Right renal cortex interstitium (tissue), 3 donors: ENCODE results near the gene SNED1. TPM values are rescaled to one million over a fixed set of nuclear protein-coding genes. Genes with fewer than 3 reads are reported as not detected.

Experiments used
- DNase-seq, 3 donors: peaks; one replicate each; pipeline ENCODE4 v3.0.0-alpha.2; 2013; ENCODE audit warnings: low read depth in 3 of 3, low spot score in 2 of 3
- polyA plus RNA-seq, 3 donors: library from polyadenylated mRNA; unstranded; fragments of 120-200 nt; gene quantifications; one replicate each; pipeline ENCODE4 v1.2.1, GENCODE V29; 2013; ENCODE audit not compliant: insufficient read length in 3 of 3

SNED1 gene
- polyA plus RNA-seq, 3 donors: 6.2 to 7.4 (median 6.6) TPM

DNA sequence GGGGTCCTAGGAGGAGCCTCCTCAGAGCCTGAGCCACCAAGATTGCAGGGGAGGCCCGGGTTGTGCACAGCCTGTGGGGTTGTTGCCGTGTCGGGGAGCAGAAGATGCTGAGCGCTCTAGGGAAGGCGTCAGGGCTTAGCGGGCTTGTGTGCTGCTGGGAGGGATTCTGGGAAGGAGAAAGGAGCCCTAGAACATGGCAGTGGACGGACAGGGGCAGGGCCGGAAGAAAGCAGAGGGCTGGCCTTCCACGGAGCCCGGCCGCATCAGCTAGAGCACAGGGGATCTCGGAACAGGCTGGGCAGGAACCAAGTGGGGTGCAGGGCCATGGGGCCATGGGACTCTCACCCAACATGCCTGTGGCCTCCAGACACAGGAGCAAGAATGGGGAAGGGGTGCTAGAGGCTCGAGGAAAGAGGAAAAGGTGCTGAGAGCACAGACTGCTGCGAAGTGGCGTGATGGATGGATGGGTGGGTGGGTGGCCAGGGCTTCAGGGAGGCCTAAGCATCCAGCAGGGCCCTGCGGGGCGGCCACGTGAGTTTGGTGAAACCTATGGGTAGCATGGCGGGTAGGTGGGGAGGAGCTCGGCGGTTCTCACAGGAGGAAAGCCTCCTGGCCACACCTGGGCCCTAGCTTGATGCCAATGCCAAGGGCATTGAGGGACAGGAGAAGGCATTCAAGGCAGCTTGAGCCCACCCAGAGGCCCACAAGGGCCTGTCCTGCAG, 67.9 kb downstream of the SNED1 start:
- DNase-seq: no peak

DNA sequence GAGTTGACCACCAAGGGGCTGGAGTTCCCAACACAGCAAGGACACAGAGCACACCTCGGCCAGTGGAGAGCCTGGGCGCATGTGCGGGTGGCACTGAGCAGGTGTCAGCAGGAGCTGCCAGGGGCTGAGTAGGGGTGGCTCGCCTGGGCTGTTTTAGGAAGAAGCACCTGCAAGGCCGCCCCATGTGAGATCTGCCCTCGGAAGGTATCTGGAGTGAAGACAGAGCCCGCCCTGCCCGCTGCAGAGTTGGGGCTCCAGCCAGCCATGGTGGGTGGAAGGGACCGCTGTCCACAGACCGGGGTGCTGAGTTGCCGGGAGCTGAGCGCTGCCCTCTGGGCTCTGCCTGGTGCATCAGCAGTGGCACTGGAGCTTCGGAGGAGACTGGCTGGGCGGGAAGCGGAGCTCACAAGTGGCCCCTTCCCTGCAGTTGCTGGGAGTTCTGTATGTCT, 68.5 kb downstream of the SNED1 start:
- no peak for DNase-seq

DNA sequence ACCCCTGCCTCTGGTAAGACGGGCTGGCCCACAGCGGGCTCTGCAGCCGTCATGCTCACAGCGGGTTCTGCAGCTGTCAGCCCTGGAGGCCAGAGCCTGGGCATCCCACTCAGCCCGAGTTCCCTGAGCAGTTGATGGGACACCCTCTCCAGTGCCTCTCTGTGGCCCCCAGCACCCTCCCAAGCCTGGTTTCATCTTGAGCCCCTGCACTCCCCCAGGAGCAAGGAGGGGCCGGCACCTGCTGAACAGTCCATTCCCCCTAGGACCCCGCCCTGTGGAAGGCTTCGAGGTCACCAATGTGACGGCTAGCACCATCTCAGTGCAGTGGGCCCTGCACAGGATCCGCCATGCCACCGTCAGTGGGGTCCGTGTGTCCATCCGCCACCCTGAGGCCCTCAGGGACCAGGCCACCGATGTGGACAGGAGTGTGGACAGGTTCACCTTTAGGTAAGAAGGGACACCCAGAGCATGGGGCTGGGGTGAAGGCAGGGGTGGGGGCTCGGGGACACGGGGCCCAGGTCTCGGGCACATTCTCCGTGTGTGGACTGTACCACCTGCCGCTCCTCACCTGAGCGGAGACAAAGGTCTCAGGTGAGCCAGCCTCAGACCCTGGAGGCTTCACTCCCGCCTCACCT, 69.2 kb downstream of the SNED1 start:
- no peak for DNase-seq

- no peak for DNase-seq
Observed at GRCh38 chr2:241068136-241068941, 69.9 kb downstream of the SNED1 start.

DNA sequence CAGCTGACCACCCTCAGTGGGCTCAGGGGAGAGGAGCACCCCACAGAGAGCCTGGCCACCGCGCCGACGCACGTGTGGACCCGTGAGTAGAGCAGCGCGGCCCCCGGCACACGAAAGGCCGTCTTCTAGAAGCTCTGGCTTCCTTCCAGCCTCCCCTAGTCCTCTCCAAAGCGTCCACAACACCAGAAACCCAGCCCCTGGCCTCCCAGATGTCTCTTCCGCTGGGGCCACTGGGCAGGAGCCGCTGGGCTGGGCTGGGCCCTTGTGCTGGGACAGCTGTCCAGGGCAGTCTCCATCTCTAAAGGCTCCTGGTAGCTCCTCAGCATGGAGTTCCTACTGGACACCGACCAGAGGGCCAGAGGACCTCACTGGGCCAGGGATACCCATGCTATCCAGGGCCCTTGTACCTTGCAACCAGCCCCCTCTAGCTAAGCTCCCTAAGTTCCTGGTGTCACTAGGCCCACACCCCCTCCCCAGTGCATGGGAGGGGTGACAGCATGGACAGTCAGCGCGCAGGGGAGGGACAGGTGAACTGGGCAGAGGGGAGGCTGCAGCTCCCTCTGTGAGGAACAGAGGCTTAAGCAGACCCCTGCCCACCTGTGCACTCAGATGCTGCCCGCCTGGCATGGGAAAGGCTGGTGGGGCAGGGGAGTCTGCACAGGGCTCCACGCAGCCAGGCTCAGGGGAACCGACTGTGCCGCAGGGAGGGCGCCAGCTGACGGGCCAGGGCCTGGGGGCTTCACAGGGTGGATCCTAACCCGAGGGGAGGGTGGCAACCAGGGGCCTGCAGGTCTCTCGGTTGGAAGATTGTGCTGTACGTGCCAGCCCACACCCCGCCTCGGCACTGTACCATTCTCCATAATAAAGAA, 70.8 kb downstream of the SNED1 start:
- no peak for DNase-seq

GRCh38 chr2:241069821-241070281, 71.4 kb downstream of the SNED1 start:
- DNase-seq: no peak

- no peak for DNase-seq
Observed at GRCh38 chr2:241070361-241070760, 71.9 kb downstream of the SNED1 start.

GRCh38 chr2:241070811-241071676, 72.6 kb downstream of the SNED1 start:
- no peak for DNase-seq

GRCh38 chr2:241071677-241072111, 73.3 kb downstream of the SNED1 start:
- no peak for DNase-seq

DNA sequence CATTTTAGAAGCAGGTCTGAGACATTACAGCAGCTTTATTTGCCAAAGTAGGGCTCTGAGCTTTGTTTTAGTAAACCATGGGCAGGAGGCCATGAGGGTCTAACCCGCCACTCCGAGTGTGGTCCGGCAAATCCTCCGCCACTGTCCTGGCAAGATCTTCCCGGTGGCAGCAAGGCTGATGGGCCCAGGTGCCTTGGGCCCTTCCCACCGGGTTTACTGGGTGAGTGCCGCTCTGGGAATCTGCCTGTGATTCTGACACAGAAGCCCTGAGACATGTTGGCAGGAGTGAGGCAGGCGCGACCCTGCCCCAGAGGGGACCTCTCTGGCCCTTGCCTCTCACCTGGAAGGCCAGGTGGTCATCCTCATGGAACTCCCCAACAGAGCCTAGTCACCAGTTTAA, 73.7 kb downstream of the SNED1 start:
- DNase-seq: no peak

- no peak for DNase-seq
Observed at GRCh38 chr2:241072553-241073165, 74.2 kb downstream of the SNED1 start.

- DNase-seq: no peak
Observed at GRCh38 chr2:241073166-241074064, 75.0 kb downstream of the SNED1 start.

- no peak for DNase-seq
Observed at GRCh38 chr2:241074065-241074818, 75.8 kb downstream of the SNED1 start.

- no peak for DNase-seq
Observed at GRCh38 chr2:241074901-241075540, 76.6 kb downstream of the SNED1 start.

- DNase-seq: no peak
Observed at GRCh38 chr2:241080405-241081189, 82.2 kb downstream of the SNED1 start.

DNA sequence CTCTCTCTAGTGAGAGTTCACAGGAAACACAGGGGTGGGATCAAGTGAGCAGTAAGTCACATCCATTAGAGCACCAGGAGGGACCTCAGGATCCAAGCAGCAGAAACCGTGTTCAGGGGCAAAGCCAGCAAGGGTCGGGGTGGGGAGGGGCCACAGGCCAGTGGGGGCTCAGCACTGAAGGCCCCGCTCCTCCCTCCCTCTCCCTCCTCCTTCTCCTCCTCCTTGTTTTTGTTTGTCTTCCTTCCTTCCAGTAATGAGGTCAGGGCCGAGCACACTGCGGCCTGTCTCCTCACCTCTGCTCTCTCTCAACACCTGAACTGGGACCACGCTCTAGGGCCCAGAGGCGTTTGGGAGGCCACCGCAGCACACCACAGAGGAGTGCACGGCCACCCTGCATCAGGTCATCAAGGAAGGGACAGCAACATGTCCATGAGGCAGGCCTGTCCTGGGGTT, 82.8 kb downstream of the SNED1 start:
- DNase-seq: no peak
